GM21515 (cell line): ENCODE measurements around the gene RNF4.

Source experiments
- ATAC-seq: cut with Tn5 transposase; IDR thresholded peaks from one replicate; pipeline ENCODE4 v1.9.1; 2021; ENCODE audit not compliant: unreplicated experiment

RNF4 gene

GRCh38 chr4:2437475-2438215, 31.3 kb upstream of the RNF4 start:
- ATAC-seq, result no peak

- no peak for ATAC-seq
Measured at GRCh38 chr4:2438822-2439718, 29.8 kb upstream of the RNF4 start.

- no peak for ATAC-seq
Measured at GRCh38 chr4:2441393-2442174, 27.3 kb upstream of the RNF4 start.

GRCh38 chr4:2442175-2442993, 26.5 kb upstream of the RNF4 start:
- ATAC-seq, result no peak

- no peak for ATAC-seq
Measured at GRCh38 chr4:2443061-2443730, 25.7 kb upstream of the RNF4 start.

GRCh38 chr4:2443956-2444740, 24.8 kb upstream of the RNF4 start:
- no peak for ATAC-seq

- no peak for ATAC-seq
Measured at GRCh38 chr4:2445130-2445529, 23.8 kb upstream of the RNF4 start.

- ATAC-seq, result no peak
Measured at GRCh38 chr4:2445571-2445970, 23.3 kb upstream of the RNF4 start.

- ATAC-seq, result no peak
Measured at GRCh38 chr4:2446656-2447564, 22.0 kb upstream of the RNF4 start.

- no peak for ATAC-seq
Measured at GRCh38 chr4:2448589-2448988, 20.3 kb upstream of the RNF4 start.

GRCh38 chr4:2449051-2449450, 19.9 kb upstream of the RNF4 start:
- no peak for ATAC-seq

- no peak for ATAC-seq
Measured at GRCh38 chr4:2449511-2450392, 19.2 kb upstream of the RNF4 start.

- ATAC-seq, result no peak
Measured at GRCh38 chr4:2450394-2451035, 18.4 kb upstream of the RNF4 start.

GRCh38 chr4:2451036-2451520, 17.8 kb upstream of the RNF4 start:
- ATAC-seq, result no peak

GRCh38 chr4:2451821-2452785, 16.8 kb upstream of the RNF4 start:
- ATAC-seq, result no peak
